Measurements from ENCODE around the gene OR2H2.

Gene OR2H2

DNA sequence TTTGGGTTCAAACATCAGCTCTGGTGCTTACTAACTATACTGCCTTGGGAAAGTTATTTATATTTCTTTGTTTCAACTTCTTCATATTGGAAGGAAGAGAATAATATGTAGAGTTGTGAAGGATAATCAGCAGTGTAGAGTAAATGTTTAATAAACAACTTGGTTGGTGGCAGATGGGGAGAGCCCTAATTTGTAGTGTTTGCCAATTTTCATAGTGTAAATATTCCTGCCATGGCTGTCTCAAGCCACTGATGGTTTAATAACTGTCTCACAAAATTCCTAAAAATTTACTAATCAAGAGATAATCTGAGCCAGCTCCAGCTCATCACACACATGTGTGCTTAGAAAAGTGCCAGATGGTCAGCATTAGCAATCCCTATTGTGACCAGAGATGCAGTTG lies at the start of gene OR2H2:
Gene OR2H2 (plus strand): TSS at position 301 of the 400 bp plus-strand sequence. CDS start 2,824 bp downstream, outside the sequence.
- no peak for DNase-seq

DNA sequence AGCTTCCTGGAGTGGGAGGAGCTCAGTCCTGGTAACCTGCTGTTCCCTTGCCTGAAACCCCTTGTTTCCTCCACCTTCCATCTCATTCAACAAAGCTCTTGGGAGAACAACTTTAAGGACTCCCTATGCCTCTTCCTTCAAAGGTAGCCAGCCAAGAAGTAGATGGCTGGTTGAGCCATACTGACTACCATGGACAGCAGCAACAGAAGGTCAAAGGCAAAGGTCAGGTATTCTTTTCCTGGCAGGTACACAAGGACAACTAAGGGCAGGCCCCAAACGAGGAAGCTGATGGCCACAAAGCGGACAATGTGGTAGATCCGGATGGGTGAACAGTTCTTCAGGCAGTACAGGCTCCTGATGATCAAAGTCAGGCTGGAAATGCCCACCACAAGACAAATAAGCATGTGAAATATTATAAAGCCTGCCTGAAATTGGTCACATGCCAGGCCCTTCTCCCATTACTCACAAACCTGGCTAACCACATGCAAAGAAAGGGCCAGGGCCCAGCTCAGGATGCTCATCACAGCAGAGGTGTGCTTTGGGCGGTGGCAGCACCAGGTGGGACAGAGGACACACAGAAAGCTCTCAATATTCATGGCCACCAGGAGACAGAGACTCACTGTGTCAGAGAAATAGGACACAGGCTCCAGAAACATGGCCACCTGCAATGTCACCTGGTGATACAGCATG lies 47.1 kb upstream of the OR2H2 start:
- no peak for DNase-seq

- DNase-seq, result no peak
These were observed 37.3 kb upstream of the OR2H2 start for GRCh38 chr6:29547573-29547972.

DNA sequence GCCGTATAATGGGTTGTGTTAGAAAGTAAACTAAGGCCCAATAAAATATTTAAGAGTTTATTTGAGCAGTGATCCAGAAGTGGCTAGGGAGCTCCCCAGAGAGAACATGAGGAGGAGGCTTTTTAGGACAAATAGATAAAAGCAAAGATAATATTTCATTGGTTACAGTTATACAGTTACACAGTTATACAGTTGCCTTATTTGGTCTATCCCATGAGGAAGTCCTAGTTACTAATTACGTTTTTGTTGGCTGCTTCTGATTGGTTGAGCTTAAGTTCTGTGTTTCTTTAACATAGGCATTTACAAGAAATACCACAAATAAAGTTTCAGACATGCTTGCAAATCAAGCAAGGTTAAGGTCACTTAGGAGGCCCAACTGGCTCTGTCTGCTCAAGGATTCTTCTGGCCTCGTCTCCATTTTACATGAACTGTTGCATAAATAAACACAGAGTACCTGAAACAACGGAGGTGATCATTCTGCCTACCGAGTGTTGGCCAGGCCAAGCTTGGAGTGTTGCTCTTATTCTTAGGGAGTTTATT lies 32.3 kb upstream of the OR2H2 start:
- DNase-seq, result no peak

GRCh38 chr6:29553268-29554057 lies 31.5 kb upstream of the OR2H2 start:
- DNase-seq, result no peak

DNA sequence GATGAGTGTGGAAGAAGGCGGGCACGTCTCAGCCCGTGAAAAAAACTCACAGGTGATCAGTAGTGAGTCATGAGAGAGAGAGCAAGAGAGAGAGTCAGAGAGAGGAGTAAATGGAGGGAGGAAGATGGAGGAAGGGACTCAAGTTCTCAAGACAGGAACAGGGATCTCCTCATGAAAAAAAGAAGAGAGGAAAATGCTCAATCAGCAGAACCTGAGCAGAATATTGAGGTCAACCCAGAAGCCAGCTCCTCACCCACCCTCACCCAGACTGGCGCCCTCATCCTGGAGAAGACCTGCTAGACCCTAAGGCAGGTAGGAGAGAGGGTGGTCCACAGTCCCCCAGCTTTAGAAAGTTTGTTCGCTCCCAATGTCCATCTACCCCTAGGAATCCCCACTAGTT lies 30.2 kb upstream of the OR2H2 start:
- no peak for DNase-seq

DNA sequence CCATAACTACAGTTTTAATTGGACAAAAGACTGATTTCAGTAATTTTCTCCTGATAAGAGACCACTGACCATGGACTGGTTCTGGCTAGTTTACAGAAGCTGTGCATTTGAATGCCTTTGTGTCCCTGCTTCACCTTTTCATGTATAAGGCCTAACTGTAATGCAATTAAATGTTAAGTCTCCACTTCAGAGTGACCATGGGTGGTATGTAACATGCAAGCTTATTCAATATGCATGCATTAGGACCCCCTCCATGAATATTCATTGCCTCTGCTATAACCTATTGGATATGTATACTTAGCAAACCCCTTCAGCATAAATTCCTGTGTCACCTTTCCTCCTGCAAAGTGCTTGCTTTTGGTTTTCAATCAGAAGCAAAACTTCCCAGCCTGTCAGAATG lies 27.6 kb upstream of the OR2H2 start:
- DNase-seq, result no peak

- no peak for DNase-seq
These were observed 26.4 kb upstream of the OR2H2 start for GRCh38 chr6:29558439-29559079.

GRCh38 chr6:29559524-29560287 lies 25.2 kb upstream of the OR2H2 start, which contains the start of gene UBD:
TSS of gene UBD (minus strand) at chr6:29559732. CDS start at chr6:29559701, 31 bp downstream.
- no peak for DNase-seq

- DNase-seq, result no peak
These were observed 23.8 kb upstream of the OR2H2 start for GRCh38 chr6:29561091-29561490.

DNA sequence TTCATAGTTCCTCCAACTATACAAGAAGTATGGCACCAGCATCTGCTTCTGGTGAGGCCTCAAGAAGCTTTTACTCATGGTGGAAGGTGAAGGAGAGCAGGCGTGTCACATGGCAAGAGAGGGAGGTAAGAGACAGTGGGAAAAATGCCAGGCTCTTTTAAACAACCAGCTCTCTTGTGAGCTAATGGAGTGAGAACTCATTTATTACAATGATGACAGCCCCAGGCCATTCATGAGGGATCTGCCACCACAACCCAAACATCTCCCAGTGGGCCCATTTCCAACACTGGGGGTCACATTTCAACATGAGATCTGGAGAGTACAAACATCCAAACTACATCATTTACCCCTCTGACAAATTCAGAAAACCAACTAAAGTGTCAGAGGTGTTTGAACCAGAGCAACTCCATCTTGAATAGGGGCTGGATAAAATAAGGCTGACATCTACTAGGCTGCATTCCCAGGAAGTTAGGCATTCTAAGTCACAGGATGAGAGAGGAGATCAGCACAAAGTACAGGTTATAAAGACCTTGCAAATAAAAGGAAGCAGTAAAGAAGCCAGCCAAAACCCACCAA lies 23.2 kb upstream of the OR2H2 start:
- DNase-seq, result no peak

DNA sequence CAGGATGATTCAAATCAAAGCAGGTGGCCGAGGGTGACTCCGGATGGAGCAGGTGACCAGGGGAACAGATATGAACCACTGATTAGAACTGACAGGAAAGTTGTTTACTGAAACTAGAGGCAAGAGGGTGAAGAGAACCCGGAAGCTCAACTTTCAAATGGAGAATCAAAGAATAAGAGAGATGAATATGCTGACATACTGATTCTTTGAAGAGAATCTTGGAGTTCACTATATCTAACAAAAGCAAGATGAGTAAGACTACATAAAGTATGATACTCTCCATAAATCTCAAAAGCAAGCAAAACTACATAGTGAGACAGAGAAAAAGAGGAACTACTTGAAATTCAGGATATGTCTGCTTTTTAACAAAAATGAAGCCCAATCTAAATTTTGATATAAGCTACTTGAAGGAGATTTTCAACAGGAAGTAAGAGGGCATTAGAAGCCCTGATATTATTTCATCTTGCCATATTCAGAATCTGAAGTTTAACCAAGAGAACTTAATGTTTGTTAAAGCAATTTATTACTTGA lies 21.4 kb upstream of the OR2H2 start:
- DNase-seq, result no peak

DNA sequence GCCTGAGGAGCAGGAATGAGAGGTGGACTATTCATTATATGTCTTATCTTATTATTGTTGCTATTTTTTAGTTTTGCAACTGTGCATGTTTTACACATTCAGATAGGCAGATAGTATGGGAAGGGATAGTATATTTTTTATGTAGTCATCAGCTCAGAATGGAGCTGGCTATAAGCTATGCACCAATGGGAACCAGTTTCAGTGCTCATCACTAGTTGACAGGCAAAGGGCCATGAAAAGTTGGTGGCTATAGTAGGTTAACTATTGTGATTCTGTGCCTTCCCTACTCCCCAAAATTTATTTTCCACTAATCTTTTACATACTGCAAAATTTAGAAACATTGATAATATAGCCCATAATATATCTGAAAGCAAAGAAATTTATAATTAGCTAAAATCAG lies 20.0 kb upstream of the OR2H2 start:
- no peak for DNase-seq

- DNase-seq, result no peak
These were observed 18.1 kb upstream of the OR2H2 start for GRCh38 chr6:29566856-29567255.

DNA sequence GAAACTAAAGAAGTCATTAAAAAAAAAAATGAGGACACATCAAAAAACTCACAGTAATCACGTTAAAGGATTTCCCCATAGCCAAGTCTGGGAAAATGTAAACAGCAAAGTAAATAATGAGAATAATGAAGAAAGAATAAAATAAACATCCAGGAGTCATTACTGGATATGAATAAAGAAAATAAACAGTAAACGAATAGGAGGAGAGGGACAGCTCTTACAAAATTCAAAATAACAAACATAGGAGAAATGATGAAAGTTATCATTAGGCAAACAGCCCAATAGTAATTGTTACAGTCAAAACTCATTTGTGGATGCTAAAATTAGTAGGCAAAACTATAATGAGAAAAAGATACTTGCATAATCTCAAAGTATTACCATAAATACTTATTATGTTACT lies 17.4 kb upstream of the OR2H2 start:
- no peak for DNase-seq

GRCh38 chr6:29567991-29568390 lies 16.9 kb upstream of the OR2H2 start:
- DNase-seq, result no peak

GRCh38 chr6:29576056-29576455 lies 8.9 kb upstream of the OR2H2 start:
- no peak for DNase-seq

- no peak for DNase-seq
These were observed 7.4 kb upstream of the OR2H2 start for GRCh38 chr6:29577544-29577943.

- DNase-seq, result no peak
These were observed 4.6 kb downstream of the OR2H2 start for GRCh38 chr6:29589423-29590048.

DNA sequence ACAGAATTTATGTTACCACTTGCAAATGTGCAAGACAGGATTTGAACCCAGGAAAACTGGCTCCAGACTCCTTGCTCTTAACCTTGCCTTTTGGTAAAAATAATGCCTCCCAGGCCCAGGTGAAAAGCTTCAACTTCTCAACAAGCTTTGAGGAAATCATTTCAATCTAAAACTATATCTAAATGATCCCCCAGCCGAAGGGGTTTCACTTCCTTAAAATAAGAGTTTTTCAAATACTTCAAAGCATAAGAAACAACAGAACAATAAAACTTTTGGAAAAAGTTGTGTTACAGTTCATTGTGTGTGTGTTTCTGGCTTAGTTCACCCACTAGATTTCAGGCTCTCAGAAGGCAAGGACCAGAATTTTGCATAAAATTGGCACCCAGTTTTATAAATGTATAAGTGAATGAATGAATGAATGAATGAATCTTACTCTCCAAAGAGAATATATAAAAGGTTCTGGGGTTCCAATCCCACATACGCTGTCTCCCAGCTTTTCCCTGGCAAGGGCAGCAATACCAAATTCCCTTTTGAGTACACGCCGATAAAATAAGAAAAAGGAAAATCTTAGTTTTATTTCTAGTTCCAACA lies 5.4 kb downstream of the OR2H2 start:
- DNase-seq, result no peak

GRCh38 chr6:29591677-29592076 lies 6.8 kb downstream of the OR2H2 start:
- no peak for DNase-seq
